ENCODE measurements around the gene IFT81.

- no peak for TF ChIP-seq POLR2A (IDR thresholded peaks at IDR 0.05; ENCODE audit: low read depth, low read length)
- TF ChIP-seq POLR2AphosphoS5 (IDR thresholded peaks at IDR 0.05; ENCODE audit: low read depth, low read length) = no peak
- no peak for TF ChIP-seq TAF1 (IDR thresholded peaks at IDR 0.05; ENCODE audit: borderline replicate concordance, low read depth, low read length)
These were observed 134.3 kb downstream of the IFT81 start for GRCh38 chr12:110258466-110258865.

Data from GM12892 (cell line).